ENCODE results near the gene ZNF625. TPM values are rescaled to one million over a fixed set of nuclear protein-coding genes. Genes with fewer than 3 reads are reported as not detected.

Gene ZNF625
- total RNA-seq, 1 experiment from 2014 or later = 30.7 TPM

DNA sequence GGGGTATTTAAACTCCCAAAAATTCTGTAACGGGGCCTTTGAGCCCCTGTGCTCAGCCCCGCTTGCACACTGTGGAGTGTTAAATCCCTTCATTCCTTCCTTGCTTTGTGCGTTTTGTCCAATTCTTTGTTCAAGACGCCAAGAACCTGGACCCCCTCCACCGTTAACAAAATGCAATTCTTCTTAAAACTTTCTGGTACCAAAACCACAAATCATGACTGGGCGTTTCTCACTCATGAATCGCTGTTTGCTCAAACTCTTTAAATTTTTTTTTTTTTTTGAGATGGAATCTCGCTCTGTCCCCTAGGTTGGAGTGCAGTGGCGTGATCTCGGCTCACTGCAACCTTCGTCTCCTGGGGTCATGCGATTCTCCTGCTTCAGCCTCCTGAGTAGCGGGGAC, 17.3 kb downstream of the ZNF625 start:
- Histone ChIP-seq H2BK15ac (ENCODE audit: low read depth, low read length) (no peak overlapping the region), H2BK120ac (ENCODE audit: low read depth, low read length, poor library complexity, severe bottlenecking) (no peak overlapping the region), H3K9me3 (ENCODE audit: control insufficient read depth, low read depth, low read length) (peaks cover 14% of the 10 kb centered on the region), H3K79me1 (ENCODE audit: insufficient read depth, low read depth, low read length, poor library complexity, severe bottlenecking) (no peaks in the 10 kb centered on the region), H3T11ph (ENCODE audit: low read length) (no peak overlapping the region), H3K4me1 (ENCODE audit: insufficient read depth, low read length) (no peaks in the 10 kb centered on the region), H3K27ac (ENCODE audit: insufficient read length, low read depth, low read length) (no peak overlapping the region), H3K23me2 (ENCODE audit: insufficient read length, low read depth, low read length, poor library complexity, severe bottlenecking) (peaks cover 4% of the 10 kb centered on the region), H3K4ac (ENCODE audit: low read depth, low read length) (no peak overlapping the region), H3K56ac (ENCODE audit: insufficient read length, low read depth, low read length) (no peak overlapping the region), H3K23ac (ENCODE audit: insufficient read length, low read depth, low read length) (no peak overlapping the region), H3K18ac (ENCODE audit: insufficient read length, low read depth, low read length) (no peak overlapping the region), H2BK5ac (ENCODE audit: insufficient read length, low read length) (no peak overlapping the region), H4K91ac (ENCODE audit: insufficient read length, low read depth, low read length) (no peak overlapping the region), H3K9ac (ENCODE audit: extremely low read depth, insufficient read length, low read length) (peak overlapping the region; percentile 74), H4K5ac (ENCODE audit: insufficient read length, low read depth, low read length) (no peak overlapping the region), H2BK12ac (ENCODE audit: insufficient read length, low read depth, low read length) (no peak overlapping the region), H4K20me1 (ENCODE audit: control insufficient read depth, insufficient read depth, insufficient read length) (no peaks in the 10 kb centered on the region), H3K4me2 (ENCODE audit: insufficient read depth, insufficient read length, low read length) (peak overlapping the region; percentile 64), H2BK20ac (ENCODE audit: low read depth, low read length, poor library complexity, severe bottlenecking) (no peak overlapping the region), H2AK5ac (ENCODE audit: insufficient read length, low read length) (no peak overlapping the region), H4K8ac (replicated peaks; ENCODE audit: insufficient read length, low read depth, low read length) (no peak overlapping the region), H2AFZ (ENCODE audit: low read length) (no peak overlapping the region), H3K27me3 (ENCODE audit: insufficient read depth, low read length) (no peaks in the 10 kb centered on the region), H3K14ac (ENCODE audit: insufficient read depth, low read length) (no peak overlapping the region), H3K79me2 (ENCODE audit: insufficient read depth, low read length) (no peaks in the 10 kb centered on the region; the same call in 1 of the 2 replicates)
- Mint-ChIP-seq H3K36me3 (ENCODE audit: insufficient read depth in 1 of 3, low read depth in 3 of 3) (peaks cover 54 to 58% (median 57%) of the 10 kb centered on the region in 3 experiments), H3K27me3 (ENCODE audit: low read depth) (no peaks in the 10 kb centered on the region; the same call in 1 of the 2 replicates), H3K4me1 (peaks cover 27 to 31% of the 10 kb centered on the region in 2 experiments), H3K27ac (peak overlapping the region in 2 of 3 experiments; percentile 82 to 88; a peak in 5 of 7 replicates), H3K4me3 (peak overlapping the region; percentile 94 to 96), H3K9me3 (peaks cover 34 to 38% of the 10 kb centered on the region in 2 experiments)
- DNase-seq = no peak
- no peak for TF ChIP-seq CTCF (conservative IDR thresholded peaks at IDR 0.05)
- WGBS (ENCODE audit: extremely low coverage, insufficient read length, low lambda C conversion rate) = no CpG with 5 or more reads among the region's 13 CpGs
